HepG2 (cell line): Measurements from ENCODE around the gene TAOK3. TPM values are rescaled to one million over a fixed set of nuclear protein-coding genes. Genes with fewer than 3 reads are reported as not detected.
A peak's percentile ranks its signal among the peaks of the same experiment; 100 is the strongest.

ENCODE experiments used
- ATAC-seq: fragments of 200-7000 bp; cut with Tn5 transposase; 3 replicates; pipeline ENCODE4 v1.9.1; 2020; ENCODE audit warnings: mild to moderate bottlenecking, moderate library complexity
- BruUV-seq: library from RNA; stranded (reverse); fragments of 400-500 nt; replicated peaks from 2 replicates; lab custom pipeline; 2021; lab: Mats Ljungman, UMichigan
- CTCF ChIA-PET: fragments of 300-600 bp; formaldehyde crosslinking; extraction: SDS; loops from one replicate; lab custom pipeline; 2021; ENCODE audit warnings: low total read pairs, inconsistent platforms, low intra/inter-chr PET ratio; lab: Yijun Ruan, JAX
- POLR2A ChIA-PET: fragments of 350-600 bp; sonication (Branson Sonifier 250); formaldehyde crosslinking; loops from one replicate; lab custom pipeline; 2020; ENCODE audit warnings: antibody characterized with exemption, inconsistent platforms; lab: Yijun Ruan, JAX
- DNase-seq: peaks from one replicate; pipeline ENCODE4 v3.0.0-alpha.2; 2015; ENCODE audit warnings: low spot score
- FAIRE-seq: peaks from 3 replicates; lab custom pipeline; 2011; peaks lifted over from hg19 to GRCh38; lab: Jason Lieb, UNC
- H2AFZ ChIP-seq: one replicate; pipeline ENCODE4 v1.6.1; 2011; ENCODE audit warnings: low read length, inconsistent platforms
- H3K27ac ChIP-seq: fragments of 300-600 bp; 3 replicates; pipeline ENCODE4 v1.8.0; 2011; ENCODE audit warnings: mixed run types, mild to moderate bottlenecking, mixed read lengths, low read length, inconsistent platforms; ENCODE audit not compliant: insufficient read depth; ENCODE audit errors: extremely low read length
- H3K27me3 ChIP-seq, 2 experiments: fragments of 200-600 bp in 1 of 2; 2 replicates in 1 of 2; 3 replicates in 1 of 2; pipeline versions ENCODE4 v1.6.0 to v1.8.0; 2011; ENCODE audit warnings: low read length in 2 of 2, mild to moderate bottlenecking in 2 of 2, moderate library complexity in 2 of 2, inconsistent platforms in 1 of 2; ENCODE audit not compliant: insufficient read depth in 2 of 2, control insufficient read depth in 1 of 2
- H3K36me3 ChIP-seq, 2 experiments: fragments of 200-600 bp in 1 of 2; replicated peaks in 1 of 2; 2 replicates in 1 of 2; 3 replicates in 1 of 2; pipeline versions ENCODE4 v1.5.1 to v1.8.0; 2011; ENCODE audit warnings: low read length in 2 of 2, inconsistent platforms in 1 of 2; ENCODE audit not compliant: insufficient read depth in 2 of 2, control insufficient read depth in 1 of 2
- H3K4me1 ChIP-seq: 2 replicates; pipeline ENCODE4 v1.5.1; 2012; ENCODE audit warnings: low read length, inconsistent platforms; ENCODE audit not compliant: insufficient read depth
- H3K4me2 ChIP-seq: 2 replicates; pipeline ENCODE4 v1.6.0; 2011; ENCODE audit warnings: low read depth, low read length, inconsistent platforms
- H3K4me3 ChIP-seq, 3 experiments: fragments of 200-600 bp in 1 of 3; sonication (generic), shearing (Covaris generic) in 1 of 3; replicated peaks in 1 of 3; 2 replicates each; pipeline ENCODE4 v1.5.1; 2011 to 2016; ENCODE audit warnings: low read length in 3 of 3, inconsistent platforms in 2 of 3, low read depth in 2 of 3, mild to moderate bottlenecking in 2 of 3, control low read depth in 1 of 3, mixed read lengths in 1 of 3; ENCODE audit not compliant: insufficient read depth in 1 of 3
- H3K79me2 ChIP-seq: one replicate; pipeline ENCODE4 v1.6.1; 2011; ENCODE audit warnings: low read length, inconsistent platforms; ENCODE audit not compliant: insufficient read depth
- H3K9ac ChIP-seq: 2 replicates; pipeline ENCODE4 v1.6.0; 2011; ENCODE audit warnings: mild to moderate bottlenecking, low read depth, low read length, inconsistent platforms; ENCODE audit not compliant: insufficient read depth
- H3K9me3 ChIP-seq: 2 replicates; pipeline ENCODE4 v1.5.1; 2012; ENCODE audit warnings: mild to moderate bottlenecking, low read length
- H4K20me1 ChIP-seq: 2 replicates; pipeline ENCODE4 v1.6.0; 2011; ENCODE audit warnings: inconsistent platforms, mild to moderate bottlenecking, low read length, moderate library complexity; ENCODE audit not compliant: insufficient read depth
- CHD2 ChIP-seq: IDR thresholded peaks from 2 replicates; pipeline ENCODE4 v1.6.1; 2011; ENCODE audit warnings: low read depth, low read length, improper control_type of control experiment
- EED ChIP-seq: sonication (generic); formaldehyde crosslinking; IDR thresholded peaks from 2 replicates; pipeline ENCODE4 v1.5.0; 2020; ENCODE audit warnings: mild to moderate bottlenecking, missing genetic modification reagents
- SMARCE1 ChIP-seq: fragments of 450-650 bp; IDR thresholded peaks from 2 replicates; pipeline ENCODE4 v1.6.1; 2017; ENCODE audit warnings: borderline replicate concordance
- SOX5 ChIP-seq: IDR thresholded peaks from 2 replicates; pipeline ENCODE4 v1.6.1; 2016; ENCODE audit warnings: borderline replicate concordance
- TEAD3 ChIP-seq: optimal IDR thresholded peaks from 2 replicates; pipeline ENCODE3; 2016; ENCODE audit warnings: borderline replicate concordance
- TFDP1 ChIP-seq: IDR thresholded peaks from 2 replicates; pipeline ENCODE4 v1.6.1; 2016; ENCODE audit warnings: missing compliant biosample characterization, missing genetic modification reagents, borderline replicate concordance
- WIZ ChIP-seq: sonication (generic); formaldehyde crosslinking; IDR thresholded peaks from 2 replicates; pipeline ENCODE4 v1.5.1; 2020; ENCODE audit warnings: mild to moderate bottlenecking, missing genetic modification reagents
- ZFP37 ChIP-seq: sonication (generic); formaldehyde crosslinking; IDR thresholded peaks from 2 replicates; pipeline ENCODE4 v1.4.0; 2020; ENCODE audit warnings: missing genetic modification reagents, borderline replicate concordance
- ZNF138 ChIP-seq: sonication (generic); formaldehyde crosslinking; IDR thresholded peaks from 2 replicates; pipeline ENCODE4 v1.5.0; 2020; ENCODE audit warnings: mild to moderate bottlenecking, low read depth, missing genetic modification reagents
- ZNF205 ChIP-seq: IDR thresholded peaks from 2 replicates; pipeline ENCODE4 v1.6.1; 2018; ENCODE audit warnings: missing biosample characterization, missing genetic modification reagents
- ZNF225 ChIP-seq: sonication (generic); formaldehyde crosslinking; IDR thresholded peaks from 2 replicates; pipeline ENCODE4 v1.4.0; 2020; ENCODE audit warnings: mild to moderate bottlenecking, missing genetic modification reagents
- ZNF282 ChIP-seq: fragments of 450-650 bp; IDR thresholded peaks from 2 replicates; pipeline ENCODE4 v1.6.1; 2018; ENCODE audit not compliant: partially characterized antibody
- ZNF367 ChIP-seq: sonication (generic); formaldehyde crosslinking; IDR thresholded peaks from 2 replicates; pipeline ENCODE4 v1.4.0; 2020; ENCODE audit warnings: missing genetic modification reagents, borderline replicate concordance
- ZNF737 ChIP-seq: sonication (generic); formaldehyde crosslinking; IDR thresholded peaks from 2 replicates; pipeline ENCODE4 v1.5.0; 2020; ENCODE audit warnings: missing genetic modification reagents, mild to moderate bottlenecking, borderline replicate concordance
- ZNF780A ChIP-seq: sonication (generic); formaldehyde crosslinking; IDR thresholded peaks from 2 replicates; pipeline ENCODE4 v1.8.0; 2022; ENCODE audit warnings: mild to moderate bottlenecking, missing genetic modification reagents, moderate library complexity
- WGBS: methylation state at CpG from one replicate; pipeline ENCODE4 v1.1.6; 2017; ENCODE audit warnings: low lambda C conversion rate; 5-methylcytosine and 5-hydroxymethylcytosine counted together
- in situ Hi-C: cut with HindIII; loops from 2 replicates; pipeline ENCODE4 v1.10.0; 2017; ENCODE audit warnings: low pct_unique_long_range_greater_than_20kb; ENCODE audit not compliant: extremely low pct_ligation_motif_present
- intact Hi-C: fragments of 100-400 bp; cut with micrococcal nuclease; formaldehyde crosslinking; loops from one replicate; pipeline ENCODE4 v1.10.0; 2022; ENCODE audit not compliant: unreplicated experiment
- polyA plus RNA-seq, 8 experiments: library from polyadenylated mRNA; depleted of rRNA in 3 of 8; stranded (reverse) in 7 of 8; unstranded in 1 of 8; fragments of >200 nt; fragmentation: Illumina TruSeq in 4 of 8; extraction: Trizol in 4 of 8; gene quantifications; 2 replicates each; pipeline versions ENCODE4 v1.2.1 to v1.2.3, GENCODE V29; 2011 to 2016; ENCODE audit warnings: low read depth in 4 of 8, missing spikeins in 1 of 8, mixed read lengths in 1 of 8; ENCODE audit not compliant: insufficient read depth in 1 of 8
- total RNA-seq, 5 experiments: library from RNA; depleted of rRNA; stranded (reverse); fragments of >200 nt; fragmentation: Illumina TruSeq; extraction: Trizol; gene quantifications; 2 replicates each; pipeline ENCODE4 v1.2.3, GENCODE V29; 2016; ENCODE audit warnings: low read depth in 1 of 5

TAOK3 gene
- total and polyA plus RNA-seq, 2 of the 13 experiments (the other 11 are each of a cell fraction or from before 2014, with no cell fraction given) = 10.4 to 12.3 TPM

- Histone ChIP-seq H3K4me1 (peaks cover 34% of the 10 kb centered on the region), H3K79me2 (no peaks in the 10 kb centered on the region), H3K9ac (no peak overlapping the region), H4K20me1 (no peaks in the 10 kb centered on the region), H3K4me3 (no peak overlapping the region), H2AFZ (no peak overlapping the region), H3K36me3 (no peaks in the 10 kb centered on the region; a peak in 1 of 5 replicates), H3K27me3 (no peaks in the 10 kb centered on the region), H3K4me2 (no peak overlapping the region), H3K27ac (no peak overlapping the region), H3K9me3 (no peaks in the 10 kb centered on the region)
- intact Hi-C loops (no loop called here), in situ Hi-C loops (no loop called here)
- WGBS = 56% methylated on average over 4 of the region's 4 CpGs
- TF ChIP-seq SOX5 (CRISPR knock-in tag) (no peak), TEAD3 (CRISPR knock-in tag) (peak; percentile 17)
- ChIA-PET CTCF (no interaction called here), POLR2A (interaction anchor here (0.7 to 1.6 kb wide), 2 partner anchors 29 to 32 kb away, joined by 3 read pairs; partner anchors contain the start of gene PEBP1)
- no TSS peak for BruUV-seq
- DNase-seq (peak; percentile 33), ATAC-seq (no peak), FAIRE-seq (no peak)
These were observed 265.7 kb downstream of the TAOK3 start for GRCh38 chr12:118107011-118107410.

DNA sequence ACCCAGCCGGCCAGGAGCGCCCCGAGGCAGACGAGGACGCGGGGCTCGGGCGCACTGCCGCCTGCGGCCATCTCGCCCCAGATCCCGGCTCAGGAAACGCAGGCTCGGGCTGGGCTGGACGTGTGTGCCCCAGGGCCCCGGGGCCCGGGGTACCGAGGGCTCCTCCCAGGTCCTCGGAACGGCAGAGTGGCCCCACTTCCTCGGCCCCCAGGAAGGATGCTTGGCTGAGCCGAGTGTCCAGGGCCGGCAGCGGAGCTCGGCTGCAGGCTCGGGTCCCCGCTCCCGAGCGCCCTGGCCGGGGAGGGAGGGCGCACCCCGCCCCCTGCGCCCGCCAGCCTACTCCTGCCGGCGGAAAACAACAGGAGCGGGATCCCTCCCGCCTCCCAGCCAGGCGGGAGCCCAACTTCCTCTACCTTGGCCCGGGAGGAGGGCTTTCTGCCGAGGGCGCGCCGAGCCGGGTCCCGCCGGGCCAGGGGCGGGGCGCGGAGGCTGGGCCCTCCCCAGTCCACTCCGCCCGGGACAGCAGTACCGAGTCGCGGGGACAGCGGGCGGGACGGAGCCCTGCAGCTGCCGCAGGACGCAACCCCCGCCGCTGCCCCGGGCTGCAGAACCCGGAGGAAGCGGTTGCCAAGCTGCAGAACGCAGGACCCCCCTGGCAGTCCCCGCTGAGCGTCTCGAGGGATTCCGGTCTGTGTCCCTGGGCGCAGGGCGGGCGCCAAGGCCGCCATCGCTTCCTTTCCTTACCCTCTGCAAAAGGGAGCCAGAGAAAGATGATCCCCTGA, 268.9 kb downstream of the TAOK3 start, which contains the start of gene VSIG10:
Gene VSIG10, minus strand, starts transcription at position 411 of the 782 bp plus-strand sequence. Its CDS starts 340 bp downstream, at position 71.
- peak within 1 kb of the TSS; percentile 82 to 91 (median 85) for H3K4me3 ChIP-seq
- no peaks in the 10 kb centered on the region; a peak in 1 of 5 replicates for H3K36me3 ChIP-seq
- in situ Hi-C loops (no loop called here), intact Hi-C loops (loop anchor here (1.0 to 5.0 kb wide), 2 partner anchors 42 to 226 kb away; partner anchors contain the start of gene WSB2)
- H3K9ac ChIP-seq = peak within 1 kb of the TSS; percentile 80
- no peaks in the 10 kb centered on the region for H3K79me2 ChIP-seq
- H3K4me2 ChIP-seq = peak within 1 kb of the TSS; percentile 92
- DNase-seq (peak; percentile 71), FAIRE-seq (no peak), ATAC-seq (peak; percentile 91)
- H4K20me1 ChIP-seq = no peaks in the 10 kb centered on the region
- no peaks in the 10 kb centered on the region for H3K9me3 ChIP-seq
- ChIA-PET POLR2A (interaction anchor here (0.9 to 2.0 kb wide), 10 partner anchors 12 to 51 kb away, joined by 3 to 10 read pairs (median 4); partner anchors contain the start of genes PEBP1 and WSB2), CTCF (no interaction called here)
- WGBS = 4% methylated on average over 11 of the region's 75 CpGs
- H3K27me3 ChIP-seq = no peaks in the 10 kb centered on the region
- peak within 1 kb of the TSS; percentile 79 for H3K27ac ChIP-seq
- no TSS peak for BruUV-seq
- H2AFZ ChIP-seq = peak within 1 kb of the TSS; percentile 76
- peaks cover 41% of the 10 kb centered on the region for H3K4me1 ChIP-seq
- TF ChIP-seq ZNF367 (CRISPR knock-in tag) (no peak), SMARCE1 (no peak), TFDP1 (CRISPR knock-in tag) (peak; percentile 70; the same call in 1 of the 2 replicates), ZNF225 (CRISPR knock-in tag) (no peak), ZNF282 (no peak), ZNF780A (CRISPR knock-in tag) (no peak), ZNF737 (no peak), CHD2 (no peak), ZNF205 (CRISPR knock-in tag) (no peak), EED (no peak), ZNF138 (CRISPR knock-in tag) (no peak), WIZ (CRISPR knock-in tag) (0 out of 2 replicates have a peak, but pooled peaks have one; percentile 48), ZFP37 (CRISPR knock-in tag) (0 out of 2 replicates have a peak, but pooled peaks have one; percentile 27)
